Esophagus muscularis mucosa (tissue), 4 donors: ENCODE data around the gene SLC9A8. TPM values are rescaled to one million over a fixed set of nuclear protein-coding genes. Genes with fewer than 3 reads are reported as not detected.
A peak's percentile ranks its signal among the peaks of the same experiment; 100 is the strongest.

ENCODE experiments used
- DNase-seq: peaks from one replicate; pipeline ENCODE4 v3.0.0-alpha.2; 2017; ENCODE audit errors: extremely low spot score
- H3K27ac ChIP-seq, 4 donors: fragments of 200-600 bp; sonication (generic); replicated peaks in 1 of 4; 1 replicate in 3 of 4; 2 replicates in 1 of 4; pipeline ENCODE4 v1.5.1; 2016 to 2019; ENCODE audit warnings: mild to moderate bottlenecking in 1 of 4
- H3K27me3 ChIP-seq, 4 donors: fragments of 200-600 bp; sonication (generic); one replicate each; pipeline versions ENCODE4 v1.5.1 to v1.6.0; 2016 to 2019
- H3K36me3 ChIP-seq, 4 donors: fragments of 200-600 bp; sonication (generic); one replicate each; pipeline ENCODE4 v1.5.1; 2016 to 2019
- H3K4me1 ChIP-seq, 4 donors: fragments of 200-600 bp; sonication (generic); one replicate each; pipeline ENCODE4 v1.5.1; 2016 to 2019
- H3K4me3 ChIP-seq, 4 donors: fragments of 200-600 bp; sonication (generic); 1 replicate in 2 of 4; 2 replicates in 2 of 4; pipeline ENCODE4 v1.5.1; 2016 to 2019; ENCODE audit warnings: mild to moderate bottlenecking in 4 of 4, moderate library complexity in 1 of 4
- H3K9me3 ChIP-seq, 4 donors: fragments of 200-600 bp; sonication (generic); 1 replicate in 3 of 4; 2 replicates in 1 of 4; pipeline ENCODE4 v1.5.1; 2016 to 2019
- CTCF ChIP-seq, 3 experiments: fragments of 200-600 bp in 2 of 3; fragments of 450-650 bp in 1 of 3; sonication (generic) in 2 of 3; IDR thresholded peaks; one replicate each; pipeline ENCODE4 v1.5.1; 2017 to 2019; ENCODE audit warnings: antibody characterized with exemption in 3 of 3, mild to moderate bottlenecking in 2 of 3, moderate library complexity in 1 of 3
- EP300 ChIP-seq: sonication (generic); formaldehyde crosslinking; IDR thresholded peaks from one replicate; pipeline ENCODE4 v1.6.1; 2017; ENCODE audit warnings: antibody characterized with exemption
- POLR2A ChIP-seq: fragments of 450-650 bp; IDR thresholded peaks from one replicate; pipeline ENCODE4 v1.6.1; 2017; ENCODE audit warnings: antibody characterized with exemption, moderate library complexity, mild to moderate bottlenecking, low read depth
- POLR2AphosphoS5 ChIP-seq, 2 donors: sonication (generic); formaldehyde crosslinking; IDR thresholded peaks; one replicate each; pipeline ENCODE4 v1.6.1; 2017; ENCODE audit warnings: antibody characterized with exemption in 2 of 2
- WGBS: methylation state at CpG from one replicate; pipeline ENCODE4 v1.1.5; 2018; 5-methylcytosine and 5-hydroxymethylcytosine counted together
- intact Hi-C: fragments of 100-400 bp; cut with DNase I; formaldehyde crosslinking; loops from one replicate; pipeline ENCODE4 v1.15.1; 2023
- total RNA-seq, 4 donors: library from RNA; depleted of rRNA; stranded (reverse); fragments of >200 nt; gene quantifications; one replicate each; pipeline versions ENCODE4 v1.1.0 to v1.2.1, GENCODE V29; 2016

The SLC9A8 gene
- total RNA-seq, 4 donors from 2014 or later: 7.5 to 9.0 (median 7.5) TPM

- 84% methylated on average over 6 of the region's 6 CpGs for WGBS
- H3K36me3 ChIP-seq: peaks cover 0 to 65% (median 17%) of the 10 kb centered on the region in 4 donors
- H3K4me1 ChIP-seq: peaks cover 0 to 17% (median 14%) of the 10 kb centered on the region in 4 donors
- H3K27ac ChIP-seq: no peak overlapping the region
- no peak overlapping the region for H3K4me3 ChIP-seq
- no peaks in the 10 kb centered on the region for H3K9me3 ChIP-seq
- no peak for TF ChIP-seq EP300
- TF ChIP-seq POLR2A: no peak
- TF ChIP-seq CTCF (IDR thresholded peaks at IDR 0.05): no peak
- no peak for TF ChIP-seq POLR2AphosphoS5 (IDR thresholded peaks at IDR 0.05)
- no peaks in the 10 kb centered on the region for H3K27me3 ChIP-seq
- intact Hi-C loops: no loop called here
- DNase-seq: no peak
These were observed 62.1 kb downstream of the SLC9A8 start for GRCh38 chr20:49874696-49875095.

GRCh38 chr20:49877386-49877921, 64.8 kb downstream of the SLC9A8 start:
- Histone ChIP-seq H3K4me3 (no peak overlapping the region), H3K36me3 (peaks cover 0 to 65% (median 30%) of the 10 kb centered on the region in 4 donors), H3K9me3 (no peaks in the 10 kb centered on the region), H3K4me1 (peaks cover 0 to 27% (median 24%) of the 10 kb centered on the region in 4 donors), H3K27ac (peak overlapping the region in 2 of 4 donors; percentile 2 to 45), H3K27me3 (no peaks in the 10 kb centered on the region)
- intact Hi-C loops: no loop called here
- WGBS: 38% methylated on average over 4 of the region's 4 CpGs
- TF ChIP-seq POLR2A (no peak), CTCF (IDR thresholded peaks at IDR 0.05) (no peak), EP300 (no peak), POLR2AphosphoS5 (IDR thresholded peaks at IDR 0.05) (no peak)
- DNase-seq: no peak

- Histone ChIP-seq H3K27ac (no peak overlapping the region), H3K36me3 (peaks cover 5 to 73% (median 44%) of the 10 kb centered on the region in 4 donors), H3K4me1 (peaks cover 0 to 27% (median 24%) of the 10 kb centered on the region in 4 donors), H3K9me3 (no peaks in the 10 kb centered on the region), H3K4me3 (no peak overlapping the region), H3K27me3 (no peaks in the 10 kb centered on the region)
- no peak for TF ChIP-seq EP300
- WGBS: 100% methylated on average over 1 of the region's 1 CpG
- DNase-seq: no peak
- intact Hi-C loops: no loop called here
These were observed 66.3 kb downstream of the SLC9A8 start for GRCh38 chr20:49878977-49879376.

GRCh38 chr20:49880177-49880576, 67.5 kb downstream of the SLC9A8 start:
- no peaks in the 10 kb centered on the region for H3K9me3 ChIP-seq
- H3K27me3 ChIP-seq: no peaks in the 10 kb centered on the region
- H3K4me1 ChIP-seq: peaks cover 0 to 27% (median 24%) of the 10 kb centered on the region in 4 donors
- DNase-seq: no peak
- no peak overlapping the region for H3K4me3 ChIP-seq
- no peak overlapping the region for H3K27ac ChIP-seq
- intact Hi-C loops: no loop called here
- H3K36me3 ChIP-seq: peaks cover 5 to 77% (median 52%) of the 10 kb centered on the region in 4 donors
- no peak for TF ChIP-seq POLR2A
- WGBS: 64% methylated on average over 3 of the region's 3 CpGs

- intact Hi-C loops: no loop called here
These were observed 68.3 kb downstream of the SLC9A8 start for GRCh38 chr20:49880724-49881445.

More at GRCh38 chr20:49880724-49881445, 68.3 kb downstream of the SLC9A8 start:
- 89% methylated on average over 15 of the region's 15 CpGs for WGBS
- peaks cover 0 to 27% (median 24%) of the 10 kb centered on the region in 4 donors for H3K4me1 ChIP-seq
- no peaks in the 10 kb centered on the region for H3K27me3 ChIP-seq
- H3K4me3 ChIP-seq: no peak overlapping the region
- no peak overlapping the region for H3K27ac ChIP-seq
- TF ChIP-seq POLR2AphosphoS5 (IDR thresholded peaks at IDR 0.05) (no peak), POLR2A (no peak), EP300 (no peak), CTCF (IDR thresholded peaks at IDR 0.05) (no peak)
- DNase-seq: no peak
- no peaks in the 10 kb centered on the region for H3K9me3 ChIP-seq
- H3K36me3 ChIP-seq: peaks cover 5 to 78% (median 57%) of the 10 kb centered on the region in 4 donors
